A673 (cell line): ENCODE results near the gene ZBTB20.

ENCODE experiments used
- CTCF ChIP-seq: fragments of 300-800, 200-600 bp; sonication (generic); conservative IDR thresholded peaks from 2 replicates; pipeline ENCODE4 v1.5.1; 2017; ENCODE audit warnings: low read depth, mild to moderate bottlenecking, antibody characterized with exemption, low read length, moderate library complexity, mixed read lengths
- EZH2 ChIP-seq: fragments of 200-600 bp; sonication (generic); IDR thresholded peaks from 2 replicates; pipeline ENCODE4 v1.6.1; 2017; ENCODE audit warnings: borderline replicate concordance, low read depth, mild to moderate bottlenecking, mixed read lengths, antibody characterized with exemption, low read length; ENCODE audit not compliant: poor library complexity, severe bottlenecking

- TF ChIP-seq CTCF (no peak), EZH2 (no peak)
Observed at GRCh38 chr3:114338651-114339357, 808.3 kb downstream of the ZBTB20 start.
